Activated T-helper 2 cell treated with anti-CD3 and anti-CD28 coated beads, Interferon-gamma antibody, Interleukin-2, Interleukin-4, amounts not matched to agents 10 μg/mL and 5 μg/mL and 100 μg/mL, durations not matched to agents 14 hours and 24 hours and 36 hours (primary cell): ENCODE results near the gene TAF1L. TPM values are rescaled to one million over a fixed set of nuclear protein-coding genes. Genes with fewer than 3 reads are reported as not detected.

Experiments used
- DNase-seq: peaks from one replicate; pipeline ENCODE4 v3.0.0; 2021; ENCODE audit warnings: low spot score
- H3K27ac Mint-ChIP-seq: one replicate; pipeline ENCODE4 v1.8.0; 2021; ENCODE audit warnings: mixed read lengths
- H3K27me3 Mint-ChIP-seq: one replicate; pipeline ENCODE4 v1.8.0; 2021; ENCODE audit warnings: low read depth, mixed read lengths
- H3K36me3 Mint-ChIP-seq: one replicate; pipeline ENCODE4 v1.8.0; 2021; ENCODE audit warnings: low read depth, mixed read lengths
- H3K4me1 Mint-ChIP-seq: one replicate; pipeline ENCODE4 v1.8.0; 2021; ENCODE audit warnings: low read depth, mixed read lengths
- H3K4me3 Mint-ChIP-seq: one replicate; pipeline ENCODE4 v1.8.0; 2021; ENCODE audit warnings: low read depth, mild to moderate bottlenecking, moderate library complexity, mixed read lengths
- H3K9me3 Mint-ChIP-seq: one replicate; pipeline ENCODE4 v1.8.0; 2021; ENCODE audit warnings: mixed read lengths
- intact Hi-C: fragments of 100-400 bp; cut with micrococcal nuclease; formaldehyde crosslinking; loops from one replicate; pipeline ENCODE4 v1.15.1; 2023
- total RNA-seq: library from RNA; stranded (reverse); gene quantifications from 2 replicates; pipeline ENCODE4 v1.2.3, GENCODE V29; 2022

Gene TAF1L
- total RNA-seq, 1 donor from 2014 or later, result not detected

DNA sequence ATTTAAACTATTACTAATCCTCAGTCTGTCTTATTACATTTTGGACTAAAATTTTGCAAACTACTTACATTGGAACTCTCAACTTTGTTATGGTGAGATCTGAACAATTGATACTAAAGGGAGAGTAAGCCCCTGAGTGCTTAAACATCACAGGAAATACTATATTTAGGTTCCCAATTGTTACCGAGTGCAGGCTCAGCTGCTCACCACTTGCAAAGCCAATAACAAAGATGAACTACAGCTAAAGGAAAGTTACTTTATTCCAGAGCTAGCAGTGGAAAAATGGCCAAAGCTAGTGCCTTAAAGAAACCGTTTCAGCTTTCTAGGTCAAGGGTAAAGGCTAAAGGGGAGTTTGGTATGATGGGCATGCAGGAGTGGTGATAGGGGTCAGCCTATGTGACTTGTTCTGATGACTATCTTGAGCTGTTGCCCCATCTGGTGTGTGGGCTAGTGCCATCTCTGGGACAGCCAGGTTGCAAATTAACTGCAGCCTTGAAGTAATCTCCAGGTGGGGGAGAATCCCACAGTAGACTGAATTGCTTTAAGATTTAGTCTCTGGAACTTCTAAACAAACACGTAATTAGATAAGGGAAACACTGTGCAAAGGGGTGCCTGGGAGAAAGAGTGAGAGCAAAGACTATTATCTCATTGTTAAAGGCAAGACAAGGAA, 54.7 kb downstream of the TAF1L start:
- Mint-ChIP-seq H3K27me3 (peaks cover 26% of the 10 kb centered on the region), H3K36me3 (no peaks in the 10 kb centered on the region), H3K4me1 (peaks cover 7% of the 10 kb centered on the region), H3K4me3 (no peak overlapping the region), H3K9me3 (no peaks in the 10 kb centered on the region), H3K27ac (no peak overlapping the region)
- intact Hi-C loops, result loop anchor here (2.0 to 5.0 kb wide), 2 partner anchors 38 to 388 kb away; no protein-coding TSS in a partner anchor
- DNase-seq, result no peak

DNA sequence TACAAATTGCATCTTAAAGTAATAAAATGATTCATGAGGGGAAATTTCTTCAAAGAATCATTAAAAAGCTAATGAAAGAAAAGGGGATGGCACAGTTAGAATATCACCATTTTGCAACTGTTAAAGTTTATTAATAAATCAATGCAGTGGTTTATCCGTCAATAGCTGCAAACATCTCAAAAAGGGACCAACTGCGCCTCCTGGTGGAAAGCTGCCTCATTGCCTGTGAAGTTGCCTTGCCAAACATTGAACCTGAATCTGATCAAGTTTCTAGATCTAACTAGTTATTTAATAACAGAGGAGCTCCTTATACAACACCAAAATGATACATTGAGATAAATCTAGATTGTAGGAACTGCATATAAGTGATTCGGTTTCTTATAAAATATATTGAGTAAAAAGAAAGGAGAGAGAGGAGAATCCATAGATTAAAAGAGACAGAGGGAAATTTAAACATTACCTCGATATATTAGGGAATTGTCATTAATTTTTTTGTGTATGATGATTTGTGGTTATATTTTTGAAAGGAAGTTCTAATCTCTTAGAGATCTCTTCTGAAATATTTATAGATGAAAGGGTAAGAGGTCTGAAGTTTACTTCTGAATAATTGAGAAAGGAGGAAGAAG, 55.6 kb downstream of the TAF1L start:
- Mint-ChIP-seq H3K36me3 (no peaks in the 10 kb centered on the region), H3K9me3 (no peaks in the 10 kb centered on the region), H3K4me3 (no peak overlapping the region), H3K27ac (no peak overlapping the region), H3K27me3 (peaks cover 23% of the 10 kb centered on the region), H3K4me1 (peaks cover 7% of the 10 kb centered on the region)
- intact Hi-C loops, result loop anchor here (1.0 to 5.0 kb wide), 3 partner anchors 38 to 389 kb away; no protein-coding TSS in a partner anchor
- DNase-seq, result peak; percentile 53

Other genes with a start within 250 kb of the TAF1L start
- gene RIGI, start 109.5 kb downstream of the TAF1L start, total RNA-seq, result 4.8 and 5.0 TPM in 2 replicates
- 14.2 and 15.5 TPM in 2 replicates for gene SMIM27, start 83.3 kb downstream of the TAF1L start, total RNA-seq
- 15.7 and 16.2 TPM in 2 replicates for gene TOPORS, start 83.1 kb downstream of the TAF1L start, total RNA-seq
- gene NDUFB6, start 62.5 kb downstream of the TAF1L start, total RNA-seq, result 43.9 and 47.4 TPM in 2 replicates
- not detected in 2 replicates for gene TMEM215, start 147.9 kb upstream of the TAF1L start, total RNA-seq